Measurements from ENCODE around the gene ECE2.
A peak's percentile ranks its signal among the peaks of the same experiment; 100 is the strongest.

ECE2 gene

GRCh38 chr3:184240384-184241140 lies 35.3 kb upstream of the ECE2 start:
- no peak for DNase-seq (ENCODE audit: low spot score)

GRCh38 chr3:184241141-184241446 lies 34.7 kb upstream of the ECE2 start:
- no peak for DNase-seq (ENCODE audit: low spot score)

- DNase-seq (ENCODE audit: low spot score): peak; percentile 75
Measured at GRCh38 chr3:184241447-184242296, 34.1 kb upstream of the ECE2 start.

GRCh38 chr3:184242297-184242685 lies 33.5 kb upstream of the ECE2 start:
- no peak for DNase-seq (ENCODE audit: low spot score)

- peak; percentile 88 for DNase-seq (ENCODE audit: low spot score)
Measured at GRCh38 chr3:184248454-184249411, 27.1 kb upstream of the ECE2 start, which contains the start of gene ALG3. Gene ALG3 (minus strand): TSS chr3:184248962. CDS start chr3:184248940, 22 bp downstream.

GRCh38 chr3:184249412-184250166 lies 26.2 kb upstream of the ECE2 start, which contains the start of gene EEF1AKMT4:
Gene EEF1AKMT4 (plus strand): TSS chr3:184249672. CDS start chr3:184249695, 23 bp downstream.
- DNase-seq (ENCODE audit: low spot score): peak; percentile 94

- peak; percentile 81 for DNase-seq (ENCODE audit: low spot score)
Measured at GRCh38 chr3:184250167-184250828, 25.5 kb upstream of the ECE2 start.

- DNase-seq (ENCODE audit: low spot score): peak; percentile 84
Measured at GRCh38 chr3:184255291-184256039, 20.4 kb upstream of the ECE2 start.

GRCh38 chr3:184257083-184257915 lies 18.5 kb upstream of the ECE2 start:
- DNase-seq (ENCODE audit: low spot score): no peak

- no peak for DNase-seq (ENCODE audit: low spot score)
Measured at GRCh38 chr3:184258926-184259325, 16.9 kb upstream of the ECE2 start.

GRCh38 chr3:184259396-184259877 lies 16.4 kb upstream of the ECE2 start:
- no peak for DNase-seq (ENCODE audit: low spot score)

- peak; percentile 62 for DNase-seq (ENCODE audit: low spot score)
Measured at GRCh38 chr3:184259878-184260723, 15.7 kb upstream of the ECE2 start.

- DNase-seq (ENCODE audit: low spot score): peak; percentile 57
Measured at GRCh38 chr3:184260724-184261269, 15.0 kb upstream of the ECE2 start.

GRCh38 chr3:184261270-184261853 lies 14.5 kb upstream of the ECE2 start, which contains the start of gene CAMK2N2:
Gene CAMK2N2 (minus strand): TSS chr3:184261553. CDS start chr3:184261285, 268 bp downstream.
- peak; percentile 83 for DNase-seq (ENCODE audit: low spot score)

- peak; percentile 60 for DNase-seq (ENCODE audit: low spot score)
Measured at GRCh38 chr3:184261854-184262763, 13.7 kb upstream of the ECE2 start.

GRCh38 chr3:184262764-184263179 lies 13.1 kb upstream of the ECE2 start:
- DNase-seq (ENCODE audit: low spot score): no peak
